Muscle layer of colon (tissue), 2 donors: Measurements from ENCODE around the gene PRKCH.

ENCODE experiments used
- H3K27ac ChIP-seq: one replicate; pipeline ENCODE4 v1.7.0; 2013; ENCODE audit warnings: low read depth, mild to moderate bottlenecking, low read length, moderate library complexity
- H3K27me3 ChIP-seq, 2 donors: one replicate each; pipeline ENCODE4 v1.7.0; 2013; ENCODE audit warnings: low read length in 2 of 2, mild to moderate bottlenecking in 2 of 2; ENCODE audit not compliant: insufficient read depth in 2 of 2, control insufficient read depth in 1 of 2
- H3K36me3 ChIP-seq: one replicate; pipeline ENCODE4 v1.7.0; 2013; ENCODE audit warnings: mild to moderate bottlenecking, low read length; ENCODE audit not compliant: insufficient read depth
- H3K4me1 ChIP-seq: one replicate; pipeline ENCODE4 v1.7.0; 2013; ENCODE audit warnings: mild to moderate bottlenecking, low read length; ENCODE audit not compliant: insufficient read depth
- H3K4me3 ChIP-seq, 2 donors: one replicate each; pipeline ENCODE4 v1.7.0; 2013; ENCODE audit warnings: low read length in 2 of 2, low read depth in 1 of 2, mild to moderate bottlenecking in 1 of 2, moderate library complexity in 1 of 2
- H3K9ac ChIP-seq: one replicate; pipeline ENCODE4 v1.7.0; 2013; ENCODE audit warnings: low read length
- H3K9me3 ChIP-seq: one replicate; pipeline ENCODE4 v1.7.0; 2013; ENCODE audit warnings: mild to moderate bottlenecking, low read length
- donor health status: abdominal sarcoma.
- donor health status: Adenocarcinoma of cecum.

The PRKCH gene

GRCh38 chr14:61451891-61452400 lies 130.6 kb downstream of the PRKCH start:
- Histone ChIP-seq H3K4me1 (no peaks in the 10 kb centered on the region), H3K27ac (no peak overlapping the region), H3K4me3 (no peak overlapping the region), H3K36me3 (no peaks in the 10 kb centered on the region), H3K9ac (no peak overlapping the region), H3K9me3 (no peaks in the 10 kb centered on the region), H3K27me3 (no peaks in the 10 kb centered on the region)

GRCh38 chr14:61452452-61452851 lies 131.1 kb downstream of the PRKCH start:
- Histone ChIP-seq H3K9ac (no peak overlapping the region), H3K27me3 (no peaks in the 10 kb centered on the region), H3K9me3 (no peaks in the 10 kb centered on the region), H3K4me1 (no peaks in the 10 kb centered on the region), H3K27ac (no peak overlapping the region), H3K4me3 (no peak overlapping the region), H3K36me3 (no peaks in the 10 kb centered on the region)

- Histone ChIP-seq H3K36me3 (no peaks in the 10 kb centered on the region), H3K4me3 (no peak overlapping the region), H3K9me3 (no peaks in the 10 kb centered on the region), H3K27ac (no peak overlapping the region), H3K9ac (no peak overlapping the region), H3K27me3 (no peaks in the 10 kb centered on the region), H3K4me1 (no peaks in the 10 kb centered on the region)
Measured at GRCh38 chr14:61453103-61453767, 131.9 kb downstream of the PRKCH start.

GRCh38 chr14:61454545-61454944 lies 133.2 kb downstream of the PRKCH start:
- Histone ChIP-seq H3K27me3 (no peaks in the 10 kb centered on the region), H3K27ac (no peak overlapping the region), H3K36me3 (no peaks in the 10 kb centered on the region)

GRCh38 chr14:61455351-61455750 lies 134.0 kb downstream of the PRKCH start:
- no peak overlapping the region for H3K27ac ChIP-seq
- H3K9me3 ChIP-seq, result no peaks in the 10 kb centered on the region
- H3K9ac ChIP-seq, result no peak overlapping the region
- H3K4me3 ChIP-seq, result no peak overlapping the region
- no peaks in the 10 kb centered on the region for H3K36me3 ChIP-seq
- H3K27me3 ChIP-seq, result no peaks in the 10 kb centered on the region
- no peaks in the 10 kb centered on the region for H3K4me1 ChIP-seq

More at GRCh38 chr14:61454545-61454944, 133.2 kb downstream of the PRKCH start:
- H3K9ac ChIP-seq, result no peak overlapping the region
- no peak overlapping the region for H3K4me3 ChIP-seq
- H3K4me1 ChIP-seq, result no peaks in the 10 kb centered on the region
- H3K9me3 ChIP-seq, result no peaks in the 10 kb centered on the region

- Histone ChIP-seq H3K4me1 (no peaks in the 10 kb centered on the region), H3K9ac (no peak overlapping the region), H3K36me3 (no peaks in the 10 kb centered on the region), H3K9me3 (no peaks in the 10 kb centered on the region), H3K27ac (no peak overlapping the region), H3K4me3 (no peak overlapping the region), H3K27me3 (no peaks in the 10 kb centered on the region)
Measured at GRCh38 chr14:61456720-61457119, 135.3 kb downstream of the PRKCH start.

- Histone ChIP-seq H3K36me3 (no peaks in the 10 kb centered on the region), H3K27ac (no peak overlapping the region), H3K4me3 (no peak overlapping the region), H3K4me1 (no peaks in the 10 kb centered on the region), H3K27me3 (no peaks in the 10 kb centered on the region), H3K9me3 (no peaks in the 10 kb centered on the region), H3K9ac (no peak overlapping the region)
Measured at GRCh38 chr14:61458766-61459165, 137.4 kb downstream of the PRKCH start.

GRCh38 chr14:61459229-61459628 lies 137.8 kb downstream of the PRKCH start:
- Histone ChIP-seq H3K4me1 (no peaks in the 10 kb centered on the region), H3K9me3 (no peaks in the 10 kb centered on the region), H3K27me3 (no peaks in the 10 kb centered on the region), H3K4me3 (no peak overlapping the region), H3K27ac (no peak overlapping the region), H3K36me3 (no peaks in the 10 kb centered on the region), H3K9ac (no peak overlapping the region)

GRCh38 chr14:61460063-61460462 lies 138.7 kb downstream of the PRKCH start:
- Histone ChIP-seq H3K27ac (no peak overlapping the region), H3K9ac (no peak overlapping the region), H3K27me3 (no peaks in the 10 kb centered on the region), H3K9me3 (no peaks in the 10 kb centered on the region), H3K4me3 (no peak overlapping the region), H3K4me1 (no peaks in the 10 kb centered on the region), H3K36me3 (no peaks in the 10 kb centered on the region)

GRCh38 chr14:61460718-61461611 lies 139.6 kb downstream of the PRKCH start:
- H3K36me3 ChIP-seq, result no peaks in the 10 kb centered on the region
- H3K4me3 ChIP-seq, result no peak overlapping the region
- H3K9me3 ChIP-seq, result no peaks in the 10 kb centered on the region
- no peaks in the 10 kb centered on the region for H3K27me3 ChIP-seq
- no peak overlapping the region for H3K9ac ChIP-seq
- H3K27ac ChIP-seq, result no peak overlapping the region
- no peaks in the 10 kb centered on the region for H3K4me1 ChIP-seq

- no peaks in the 10 kb centered on the region for H3K9me3 ChIP-seq
- H3K36me3 ChIP-seq, result no peaks in the 10 kb centered on the region
- no peak overlapping the region for H3K27ac ChIP-seq
- no peaks in the 10 kb centered on the region for H3K27me3 ChIP-seq
- H3K4me1 ChIP-seq, result no peaks in the 10 kb centered on the region
- H3K9ac ChIP-seq, result no peak overlapping the region
- no peak overlapping the region for H3K4me3 ChIP-seq
Measured at GRCh38 chr14:61461808-61462275, 140.5 kb downstream of the PRKCH start.
